Measurements from ENCODE around the gene CCDC102A. TPM values are rescaled to one million over a fixed set of nuclear protein-coding genes. Genes with fewer than 3 reads are reported as not detected.
"Not testable (repeated sequence)": the region's sequence is repeated elsewhere in the genome, so short reads cannot be mapped to it uniquely, and the experiment has no call there.

Gene CCDC102A
- total RNA-seq, 2 experiments from 2014 or later: 17.2 to 18.5 TPM

- CTCF ChIA-PET, POLR2A ChIA-PET: not testable (repeated sequence)
Observed at GRCh38 chr16:57568772-57569171, 32.4 kb upstream of the CCDC102A start.

- ChIA-PET CTCF (no interaction called here), POLR2A (no interaction called here)
Observed at GRCh38 chr16:57568173-57568678, 31.9 kb upstream of the CCDC102A start.

- CTCF ChIA-PET: no interaction called here
- POLR2A ChIA-PET: no interaction called here
Observed at GRCh38 chr16:57567691-57568090, 31.3 kb upstream of the CCDC102A start.

- CTCF ChIA-PET: no interaction called here
- POLR2A ChIA-PET: no interaction called here
Observed at GRCh38 chr16:57566436-57566835, 30.1 kb upstream of the CCDC102A start.

- CTCF ChIA-PET: interaction anchor here (0.8 to 1.3 kb wide), 2 partner anchors 11 to 26 kb away, joined by 3 read pairs; no protein-coding TSS in a partner anchor
- POLR2A ChIA-PET: interaction anchor here (0.5 kb wide), 1 partner anchor 767 kb away, joined by 4 read pairs; no protein-coding TSS in a partner anchor
Observed at GRCh38 chr16:57565461-57565860, 29.1 kb upstream of the CCDC102A start.

- CTCF ChIA-PET: interaction anchor here (0.8 to 1.3 kb wide), 2 partner anchors 12 to 26 kb away, joined by 3 read pairs; no protein-coding TSS in a partner anchor
- POLR2A ChIA-PET: interaction anchor here (0.5 kb wide), 1 partner anchor 766 kb away, joined by 4 read pairs; no protein-coding TSS in a partner anchor
Observed at GRCh38 chr16:57564571-57565270, 28.4 kb upstream of the CCDC102A start.

GRCh38 chr16:57563761-57564160 lies 27.4 kb upstream of the CCDC102A start:
- CTCF ChIA-PET: no interaction called here

GRCh38 chr16:57563487-57563750 lies 27.0 kb upstream of the CCDC102A start:
- POLR2A ChIA-PET: no interaction called here
- CTCF ChIA-PET: interaction anchor here (1.0 kb wide), 1 partner anchor 12 kb away, joined by 3 read pairs; no protein-coding TSS in a partner anchor

More at GRCh38 chr16:57563761-57564160, 27.4 kb upstream of the CCDC102A start:
- POLR2A ChIA-PET: no interaction called here

- ChIA-PET CTCF (interaction anchor here (1.0 to 2.0 kb wide), 2 partner anchors 11 to 13 kb away, joined by 3 to 6 read pairs; no protein-coding TSS in a partner anchor), POLR2A (no interaction called here)
Observed at GRCh38 chr16:57562669-57563486, 26.5 kb upstream of the CCDC102A start.

- CTCF ChIA-PET: interaction anchor here (0.7 to 2.0 kb wide), 2 partner anchors 14 to 58 kb away, joined by 3 to 6 read pairs; no protein-coding TSS in a partner anchor
- POLR2A ChIA-PET: no interaction called here
Observed at GRCh38 chr16:57562066-57562465, 25.7 kb upstream of the CCDC102A start.

GRCh38 chr16:57559072-57559790 lies 22.9 kb upstream of the CCDC102A start:
- POLR2A ChIA-PET: no interaction called here

GRCh38 chr16:57556941-57557541 lies 20.7 kb upstream of the CCDC102A start:
- POLR2A ChIA-PET: no interaction called here
- CTCF ChIA-PET: no interaction called here

More at GRCh38 chr16:57559072-57559790, 22.9 kb upstream of the CCDC102A start:
- CTCF ChIA-PET: interaction anchor here (0.7 to 0.9 kb wide), 2 partner anchors 18 to 452 kb away, joined by 3 read pairs; no protein-coding TSS in a partner anchor

- ChIA-PET CTCF (no interaction called here), POLR2A (no interaction called here)
Observed at GRCh38 chr16:57555831-57556230, 19.5 kb upstream of the CCDC102A start.

GRCh38 chr16:57551057-57551456 lies 14.7 kb upstream of the CCDC102A start:
- CTCF ChIA-PET: interaction anchor here (0.9 to 1.5 kb wide), 3 partner anchors 12 to 26 kb away, joined by 3 to 5 read pairs (median 3); no protein-coding TSS in a partner anchor

GRCh38 chr16:57549730-57550129 lies 13.4 kb upstream of the CCDC102A start:
- ChIA-PET CTCF (interaction anchor here (0.9 kb wide), 1 partner anchor 41 kb away, joined by 4 read pairs; no protein-coding TSS in a partner anchor), POLR2A (no interaction called here)

More at GRCh38 chr16:57551057-57551456, 14.7 kb upstream of the CCDC102A start:
- POLR2A ChIA-PET: no interaction called here

GRCh38 chr16:57548408-57548807 lies 12.0 kb upstream of the CCDC102A start:
- CTCF ChIA-PET: no interaction called here
- POLR2A ChIA-PET: no interaction called here

GRCh38 chr16:57547524-57547923 lies 11.2 kb upstream of the CCDC102A start:
- POLR2A ChIA-PET, CTCF ChIA-PET: not testable (repeated sequence)

- CTCF ChIA-PET: interaction anchor here (1.2 to 1.5 kb wide), 3 partner anchors 25 to 105 kb away, joined by 4 to 5 read pairs (median 5); no protein-coding TSS in a partner anchor
- POLR2A ChIA-PET: no interaction called here
Observed at GRCh38 chr16:57544124-57544653, 7.8 kb upstream of the CCDC102A start.

Measured in activated CD8-positive, alpha-beta memory T cell treated with anti-CD3 and anti-CD28 coated beads for 36 hours (primary cell).